ENCODE measurements around the gene SLC39A11.
"Not testable (repeated sequence)": the region's sequence is repeated elsewhere in the genome, so short reads cannot be mapped to it uniquely, and the experiment has no call there.

The SLC39A11 gene

GRCh38 chr17:72715906-72716572 lies 376.4 kb downstream of the SLC39A11 start:
- no peak for DNase-seq (ENCODE audit: low read depth in 2 of 2)

- no peak for DNase-seq (ENCODE audit: low read depth in 2 of 2)
These were observed 378.0 kb downstream of the SLC39A11 start for GRCh38 chr17:72714357-72714966.

- no peak for DNase-seq (ENCODE audit: low read depth in 2 of 2)
These were observed 378.8 kb downstream of the SLC39A11 start for GRCh38 chr17:72713701-72714100.

- DNase-seq (ENCODE audit: low read depth in 2 of 2), result no peak
These were observed 380.8 kb downstream of the SLC39A11 start for GRCh38 chr17:72711521-72712310.

DNA sequence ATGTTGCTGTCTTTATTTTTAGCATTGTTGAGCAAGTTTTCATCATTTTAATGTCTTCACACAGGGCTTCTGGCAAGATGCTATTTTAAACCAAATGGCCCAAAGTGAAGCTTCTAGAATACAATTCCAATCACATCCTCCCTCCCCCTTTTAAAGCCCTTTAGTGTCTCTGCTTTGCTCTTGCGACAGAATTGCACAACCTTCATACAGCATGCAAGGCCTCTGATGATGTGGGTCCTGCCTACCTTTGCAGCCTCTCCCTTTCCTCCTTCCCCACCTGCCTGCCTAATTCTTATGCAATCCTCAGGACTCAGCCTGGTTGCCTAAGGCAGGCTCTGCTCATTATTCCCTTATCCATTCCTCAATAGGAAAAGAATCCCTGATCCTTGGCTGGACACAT lies 381.7 kb downstream of the SLC39A11 start:
- DNase-seq (ENCODE audit: low read depth in 2 of 2), result no peak

GRCh38 chr17:72710202-72710601 lies 382.3 kb downstream of the SLC39A11 start:
- DNase-seq (ENCODE audit: low read depth in 2 of 2), result no peak

DNA sequence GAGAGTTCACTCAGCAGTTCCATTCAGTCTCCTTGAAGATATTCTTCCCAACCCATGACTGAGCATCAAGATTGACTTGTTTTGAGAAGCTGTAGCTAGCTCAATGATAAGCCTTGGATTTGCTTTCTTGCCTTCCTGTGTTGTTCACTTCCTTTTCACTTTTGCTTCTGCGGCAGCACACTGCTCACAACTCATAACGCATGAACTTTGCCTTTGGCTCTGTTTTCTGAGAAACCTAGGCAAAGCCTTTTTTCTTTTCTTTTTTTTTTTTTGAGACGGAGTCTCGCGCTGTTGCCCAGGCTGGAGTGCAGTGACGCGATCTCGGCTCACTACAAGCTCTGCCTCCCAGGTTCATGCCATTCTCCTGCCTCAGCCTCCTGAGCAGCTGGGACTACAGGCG lies 383.8 kb downstream of the SLC39A11 start:
- DNase-seq (ENCODE audit: low read depth in 2 of 2), result not testable (repeated sequence)

GRCh38 chr17:72707881-72708280 lies 384.6 kb downstream of the SLC39A11 start:
- DNase-seq (ENCODE audit: low read depth in 2 of 2), result no peak

DNA sequence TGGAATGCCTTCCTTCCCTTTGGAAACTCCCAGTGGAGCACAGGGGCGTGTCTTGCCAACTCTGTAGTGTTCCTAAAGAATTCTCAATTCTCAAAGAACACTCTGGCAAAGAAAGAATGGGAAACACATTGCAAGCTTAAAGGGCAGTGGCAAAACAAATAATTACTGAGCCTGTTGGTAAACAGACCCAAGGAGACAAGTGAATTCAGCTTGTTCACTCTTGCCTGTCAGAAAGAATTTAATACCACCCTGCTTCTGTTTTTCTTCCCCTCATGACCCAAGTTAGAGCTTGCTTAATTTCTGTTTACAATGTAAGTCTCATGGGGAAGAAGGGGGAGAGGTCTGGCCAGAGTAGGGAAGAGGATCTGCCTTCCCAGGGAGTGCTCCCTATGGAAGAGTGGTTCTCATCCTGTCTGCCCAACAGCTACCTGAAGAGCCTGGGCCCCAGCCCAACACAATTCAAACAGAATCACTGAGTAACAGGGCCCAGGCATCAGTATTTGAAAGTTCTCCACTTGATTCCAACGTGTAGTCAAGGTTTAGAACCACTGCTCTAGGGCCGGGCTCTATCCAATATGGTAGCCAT lies 386.0 kb downstream of the SLC39A11 start:
- no peak for DNase-seq (ENCODE audit: low read depth in 2 of 2)

DNA sequence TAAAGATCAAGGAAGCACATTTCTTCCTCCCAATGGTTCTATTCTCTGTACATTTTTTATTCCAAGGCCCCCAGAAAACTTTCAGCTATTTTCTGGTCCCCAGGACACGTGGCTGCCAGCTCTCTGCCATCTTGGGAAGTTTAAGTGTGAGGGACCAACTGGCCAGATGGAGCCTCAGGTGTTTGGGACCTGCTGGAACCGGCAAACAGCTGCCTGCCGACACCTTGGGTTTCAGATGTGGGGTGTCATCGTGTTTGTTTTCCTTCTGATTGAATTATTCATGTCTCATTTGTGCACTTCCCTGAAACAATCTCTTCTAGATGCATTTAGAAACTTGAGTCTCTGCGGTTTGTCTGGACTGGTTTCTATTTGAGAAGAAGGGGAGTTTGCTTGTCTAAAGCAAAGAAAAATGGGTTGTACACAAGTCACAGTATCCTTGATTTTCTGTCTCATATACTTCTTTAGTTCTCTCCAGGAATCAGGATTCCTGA lies 386.5 kb downstream of the SLC39A11 start:
- DNase-seq (ENCODE audit: low read depth in 2 of 2), result no peak

DNA sequence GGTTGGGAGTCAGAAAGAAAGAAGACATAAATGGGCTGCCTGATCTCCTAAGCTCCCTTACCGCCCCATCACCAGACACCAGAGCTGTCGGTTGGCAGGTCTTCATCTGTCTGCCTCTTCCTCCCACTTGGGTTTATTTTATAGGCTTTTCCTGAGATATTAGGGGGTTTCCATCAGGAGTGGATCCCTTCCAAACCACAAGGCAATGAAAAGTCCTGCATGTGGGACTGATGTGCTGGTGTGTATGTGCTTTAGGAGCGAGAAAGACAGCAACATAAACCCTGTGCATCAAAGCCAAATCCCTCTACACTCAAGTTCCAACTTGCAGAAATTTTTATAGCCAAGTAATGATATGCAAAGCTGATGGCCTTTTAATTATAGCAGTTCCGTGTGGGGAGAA lies 389.5 kb downstream of the SLC39A11 start:
- no peak for DNase-seq (ENCODE audit: low read depth in 2 of 2)

DNA sequence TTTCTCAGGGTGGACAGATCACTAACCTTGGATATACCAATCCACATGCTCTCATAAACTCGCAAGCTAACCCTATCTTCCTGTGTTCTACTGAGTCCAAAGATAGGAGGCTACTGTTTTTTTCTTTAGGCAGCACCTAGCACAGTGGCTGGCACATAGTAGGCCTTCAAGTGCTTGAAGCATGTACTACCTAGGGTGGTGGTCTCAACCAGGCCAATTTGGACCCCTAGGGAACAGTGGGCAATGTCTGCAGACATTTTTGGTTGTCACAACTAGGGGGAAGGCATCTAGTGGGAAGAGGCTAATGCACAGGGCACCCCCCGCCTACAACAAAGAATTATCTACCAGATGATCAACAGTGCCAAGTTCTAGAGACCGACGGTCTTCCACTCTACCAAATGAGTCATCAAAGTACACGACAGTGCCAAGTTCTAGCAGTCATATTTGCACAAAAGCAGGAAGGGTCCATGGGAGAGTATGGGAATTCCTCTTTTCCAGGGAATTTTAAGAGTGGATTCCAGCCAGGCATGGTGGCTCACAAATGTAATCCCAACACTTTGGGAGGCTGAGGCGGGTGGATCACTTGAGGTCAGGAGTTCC lies 390.3 kb downstream of the SLC39A11 start:
- no peak for DNase-seq (ENCODE audit: low read depth in 2 of 2)

- no peak for DNase-seq (ENCODE audit: low read depth in 2 of 2)
These were observed 392.3 kb downstream of the SLC39A11 start for GRCh38 chr17:72700226-72700625.

DNA sequence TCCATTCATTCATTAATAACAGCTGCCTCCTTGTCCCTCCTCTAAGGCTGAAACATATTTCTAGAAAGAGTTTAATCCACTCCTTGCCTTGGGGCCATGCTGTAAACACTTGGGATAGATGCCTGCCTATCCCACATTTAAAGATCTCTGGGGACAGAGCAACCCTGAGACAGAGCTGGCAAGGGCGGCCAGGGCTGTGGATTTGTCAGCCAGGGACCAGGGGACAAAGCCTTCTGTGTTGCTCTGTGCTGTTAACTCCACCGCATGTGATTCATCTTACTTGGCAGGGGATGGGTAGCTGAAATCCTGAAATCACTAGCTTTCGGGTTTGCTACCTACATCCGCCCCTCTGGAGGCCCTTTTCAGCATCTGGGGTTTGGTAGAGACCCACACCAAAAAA lies 392.9 kb downstream of the SLC39A11 start:
- DNase-seq (ENCODE audit: low read depth in 2 of 2), result no peak

- no peak for DNase-seq (ENCODE audit: low read depth in 2 of 2)
These were observed 394.8 kb downstream of the SLC39A11 start for GRCh38 chr17:72697602-72698146.

- no peak for DNase-seq (ENCODE audit: low read depth in 2 of 2)
These were observed 395.8 kb downstream of the SLC39A11 start for GRCh38 chr17:72696721-72697120.

- DNase-seq (ENCODE audit: low read depth in 2 of 2), result no peak
These were observed 396.3 kb downstream of the SLC39A11 start for GRCh38 chr17:72696156-72696555.

GRCh38 chr17:72693956-72694355 lies 398.5 kb downstream of the SLC39A11 start:
- DNase-seq (ENCODE audit: low read depth in 2 of 2), result no peak

GRCh38 chr17:72693151-72693878 lies 399.2 kb downstream of the SLC39A11 start:
- DNase-seq (ENCODE audit: low read depth in 2 of 2), result no peak

GRCh38 chr17:72692676-72693075 lies 399.8 kb downstream of the SLC39A11 start:
- no peak for DNase-seq (ENCODE audit: low read depth in 2 of 2)

DNA sequence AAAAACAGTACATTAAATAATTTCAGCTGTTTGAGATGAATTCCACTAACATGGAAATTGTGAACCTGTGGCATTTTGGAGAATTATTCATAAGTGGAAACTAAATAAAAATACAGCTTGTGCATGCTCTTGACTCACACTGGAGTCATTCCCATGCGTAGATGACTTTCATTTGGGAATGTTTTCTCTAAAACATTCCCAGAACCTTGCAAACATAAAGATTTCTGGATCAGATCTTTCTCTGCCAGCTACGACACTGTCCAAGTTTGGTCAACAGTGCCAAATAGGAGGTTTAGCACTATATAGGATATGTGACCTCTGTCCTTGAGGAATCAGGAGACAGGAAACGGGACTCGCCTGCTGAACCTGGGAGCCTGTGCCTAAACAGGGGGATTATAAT lies 400.9 kb downstream of the SLC39A11 start:
- DNase-seq (ENCODE audit: low read depth in 2 of 2), result no peak
